Activated CD4-positive, alpha-beta T cell treated with anti-CD3 and anti-CD28 coated beads for 1 hour (primary cell): ENCODE data around the gene SAMD9.
"Not testable (repeated sequence)": the region's sequence is repeated elsewhere in the genome, so short reads cannot be mapped to it uniquely, and the experiment has no call there.

Experiments used
- DNase-seq: peaks from one replicate; pipeline ENCODE4 v3.0.0-alpha.2; 2020

Gene SAMD9

GRCh38 chr7:93117852-93118530 lies at the start of gene SAMD9:
Gene SAMD9, minus strand, starts transcription at chr7:93117979. Its CDS starts 11,882 bp downstream, at chr7:93106097.
- DNase-seq: peak; percentile 34

DNA sequence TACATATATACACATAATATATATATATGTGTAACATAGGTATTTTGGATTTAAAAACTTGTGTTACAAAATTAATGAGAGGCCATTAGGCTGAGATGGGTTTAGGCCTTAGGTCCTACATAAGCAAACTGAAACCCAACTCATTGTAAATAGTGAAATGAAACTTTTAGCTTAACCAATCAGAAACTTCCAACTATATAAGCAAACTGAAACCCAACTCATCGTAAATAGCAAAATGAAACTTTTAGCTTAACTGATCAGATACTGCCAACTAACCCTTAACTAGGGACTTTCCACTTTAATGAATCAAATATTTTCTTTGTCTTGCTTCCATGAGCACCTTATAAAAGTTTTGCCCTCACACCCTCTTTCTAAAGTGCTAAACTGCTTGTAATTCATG lies 47.7 kb upstream of the SAMD9 start:
- no peak for DNase-seq

DNA sequence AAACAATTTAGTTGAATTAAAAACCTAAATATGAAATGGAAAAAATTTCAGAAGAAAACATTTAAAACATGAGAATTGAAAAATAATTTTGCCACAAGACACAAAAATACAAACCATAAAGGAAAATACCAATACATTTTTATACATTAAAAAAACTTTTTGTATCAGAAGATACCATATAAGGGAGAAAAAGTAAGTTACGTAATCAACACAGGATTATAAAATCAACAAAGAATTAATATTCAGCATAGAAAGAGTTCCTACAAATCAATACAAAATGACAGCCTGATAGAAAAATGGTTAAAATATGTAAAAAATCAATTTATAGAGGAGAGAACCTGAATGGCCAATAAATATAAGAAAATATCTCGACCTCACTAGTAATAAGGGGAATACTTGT lies 47.0 kb upstream of the SAMD9 start:
- DNase-seq: no peak

DNA sequence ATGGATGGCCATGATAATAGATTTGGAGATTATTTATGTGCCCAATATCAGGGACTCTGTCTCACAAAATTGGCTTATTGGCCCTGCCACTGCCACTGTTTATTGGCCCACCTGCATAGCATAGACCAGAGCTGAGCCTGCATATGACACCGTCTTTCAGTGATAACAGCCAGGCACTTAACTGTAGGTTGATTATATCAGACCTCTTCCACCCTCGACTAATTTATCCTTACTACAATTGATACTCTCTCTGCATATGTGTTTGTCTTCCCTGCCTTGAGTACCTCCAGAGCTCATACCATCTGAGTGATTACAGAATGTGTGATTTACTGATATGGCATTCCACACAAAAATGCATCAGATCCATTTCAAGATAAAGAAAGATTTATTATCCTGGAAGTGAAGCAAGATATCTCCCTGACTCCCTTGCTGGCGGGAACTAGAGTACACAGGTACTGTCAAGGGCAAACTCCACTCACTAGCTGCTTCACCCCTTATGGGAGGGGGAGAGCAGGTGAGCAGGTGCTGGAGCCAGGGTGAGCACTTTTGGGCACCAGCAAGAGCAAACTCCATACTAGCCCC lies 43.5 kb upstream of the SAMD9 start:
- no peak for DNase-seq

DNA sequence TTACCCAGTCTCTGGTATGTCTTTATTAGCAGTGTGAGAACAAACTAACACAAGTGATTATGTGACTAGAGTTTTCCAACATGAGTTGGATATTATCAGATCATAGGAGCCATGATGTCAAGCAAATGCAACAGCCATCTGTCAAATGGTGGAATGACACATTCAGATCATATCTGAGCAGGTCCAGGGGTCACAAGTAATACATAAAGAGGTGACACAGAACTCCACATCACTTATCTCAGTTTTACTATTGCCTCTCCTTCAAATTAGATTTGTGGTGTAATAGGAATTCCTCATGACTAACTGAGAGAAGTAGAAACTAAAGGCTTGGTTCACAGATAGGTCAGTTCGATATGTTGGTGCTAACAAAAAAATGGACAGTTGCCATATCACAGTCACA lies 42.6 kb upstream of the SAMD9 start:
- no peak for DNase-seq

GRCh38 chr7:93159490-93159889 lies 41.7 kb upstream of the SAMD9 start:
- no peak for DNase-seq

DNA sequence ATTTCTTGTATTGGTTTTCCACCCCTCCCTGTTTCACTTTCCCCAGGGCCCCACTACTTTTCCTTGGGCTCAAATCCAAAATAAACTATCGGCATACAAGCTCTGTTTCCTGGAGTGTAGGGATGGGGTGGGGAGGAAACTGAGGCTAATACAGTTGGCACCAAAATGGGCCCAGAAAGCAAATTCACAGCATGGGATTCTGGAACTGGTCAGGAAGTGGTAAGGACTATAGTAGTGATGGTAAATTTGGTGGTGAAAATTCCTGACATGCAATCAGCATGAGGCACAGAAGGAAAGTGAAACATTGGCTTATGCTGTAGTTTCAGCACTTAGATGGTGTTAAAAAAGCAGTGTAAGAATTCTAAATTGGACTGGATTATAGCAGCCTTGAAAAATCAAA lies 39.1 kb upstream of the SAMD9 start:
- DNase-seq: no peak

DNA sequence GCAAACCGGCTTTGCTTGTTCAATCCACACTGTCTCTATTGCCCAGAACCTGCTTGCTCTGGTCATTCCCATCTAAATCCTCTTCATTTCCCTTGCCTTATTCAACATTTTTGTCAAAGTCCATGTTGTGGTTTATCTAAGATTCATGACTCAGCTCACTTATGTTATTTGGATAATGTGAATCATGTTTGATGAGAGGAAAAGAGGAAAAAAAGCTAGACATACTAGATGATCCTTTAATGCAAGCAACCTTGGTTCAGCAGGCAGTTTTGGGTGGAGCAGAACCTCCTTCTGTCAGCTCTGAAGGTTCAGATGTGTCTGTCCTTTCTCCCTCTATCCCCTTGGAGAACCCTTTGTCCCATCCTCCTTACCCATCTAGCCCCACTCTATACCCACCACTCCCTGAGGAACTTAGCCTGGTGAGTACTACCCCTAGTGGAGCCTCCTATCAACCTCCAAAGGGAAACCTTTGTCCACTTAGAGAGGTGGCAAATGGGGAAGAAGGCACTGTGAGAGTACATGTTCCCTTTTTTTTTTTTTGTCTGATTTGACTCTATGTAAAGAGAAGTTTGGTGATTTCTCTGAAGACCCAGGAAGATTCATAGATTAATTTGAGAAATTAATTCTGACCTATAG lies 32.5 kb upstream of the SAMD9 start:
- no peak for DNase-seq

GRCh38 chr7:93148727-93149126 lies 30.9 kb upstream of the SAMD9 start:
- DNase-seq: no peak

GRCh38 chr7:93148144-93148543 lies 30.4 kb upstream of the SAMD9 start, which contains the start of gene SAMD9L:
Gene SAMD9L, minus strand, starts transcription at chr7:93148385. Its CDS starts 12,414 bp downstream, at chr7:93135971.
- DNase-seq: no peak

- peak; percentile 18 for DNase-seq
Measured at GRCh38 chr7:93147363-93147762, 29.6 kb upstream of the SAMD9 start.

GRCh38 chr7:93146472-93147141 lies 28.8 kb upstream of the SAMD9 start:
- DNase-seq: no peak

- DNase-seq: no peak
Measured at GRCh38 chr7:93146036-93146435, 28.3 kb upstream of the SAMD9 start.

DNA sequence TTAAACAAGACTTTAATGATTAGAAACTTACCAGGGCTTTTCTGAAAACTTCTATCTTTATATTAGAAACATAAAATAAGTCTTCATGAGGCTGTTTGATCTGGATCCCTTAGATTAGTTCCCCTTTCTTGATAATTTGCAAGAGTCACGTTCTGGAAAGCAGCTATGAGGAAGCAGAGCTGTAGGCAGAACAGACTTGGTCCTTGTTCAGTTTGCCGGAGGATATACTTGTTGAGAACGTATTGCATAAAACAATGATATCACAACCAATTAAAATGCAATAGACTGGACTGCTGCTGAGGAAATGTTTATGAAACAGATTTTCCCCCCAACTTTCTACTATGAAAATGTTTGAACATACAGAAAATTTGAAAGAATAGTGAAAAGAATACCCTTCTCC lies 27.6 kb upstream of the SAMD9 start:
- no peak for DNase-seq

GRCh38 chr7:93142127-93142526 lies 24.3 kb upstream of the SAMD9 start:
- DNase-seq: no peak

DNA sequence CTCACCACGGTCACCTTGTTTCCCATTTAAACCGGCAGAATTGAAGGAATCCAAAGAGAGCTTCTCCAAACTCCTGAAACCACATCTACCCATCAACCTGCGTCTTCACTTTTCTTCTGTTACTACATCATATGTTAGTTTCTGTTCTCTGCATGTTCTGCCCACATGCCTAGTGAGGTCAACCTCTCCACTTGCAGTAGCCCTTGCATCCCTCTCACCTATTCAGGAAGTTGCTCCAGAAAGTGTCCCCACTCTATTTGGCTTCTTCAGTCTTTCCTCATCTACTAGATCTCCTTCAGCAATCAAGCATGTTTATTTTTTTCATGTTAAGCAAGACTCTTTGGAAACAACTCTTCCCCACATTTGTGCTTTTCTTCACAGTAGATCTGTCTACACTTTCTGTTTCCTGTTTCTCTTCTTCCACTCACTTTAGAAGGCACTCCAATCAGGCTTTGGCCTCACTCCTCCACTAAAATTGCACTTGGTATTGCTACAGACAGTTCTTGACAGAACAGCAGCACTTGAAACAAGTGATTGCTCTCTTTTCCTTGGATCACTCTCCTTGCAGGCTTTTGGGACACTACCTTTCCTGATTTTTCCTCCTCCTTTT lies 22.9 kb upstream of the SAMD9 start:
- no peak for DNase-seq

GRCh38 chr7:93138576-93138975 lies 20.8 kb upstream of the SAMD9 start:
- no peak for DNase-seq

DNA sequence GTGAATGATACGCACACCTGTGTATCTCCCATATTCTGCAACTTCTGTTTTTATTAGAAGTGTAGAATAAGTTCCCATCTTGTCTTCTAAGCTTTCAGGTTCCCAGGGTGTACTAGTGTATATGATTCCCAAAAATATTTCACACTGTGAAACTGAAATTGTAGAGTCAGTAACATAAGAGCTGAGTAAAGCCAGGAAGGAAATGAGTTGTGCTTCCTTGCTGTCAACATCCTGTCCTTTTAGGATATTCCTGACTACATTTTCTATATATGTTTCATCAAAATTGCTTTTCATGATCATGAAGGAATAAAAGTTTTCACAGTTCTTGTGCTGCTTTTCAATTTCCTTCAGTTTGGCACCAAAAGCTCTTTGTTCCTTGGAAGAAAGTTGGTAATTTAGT lies 15.2 kb upstream of the SAMD9 start:
- no peak for DNase-seq

- DNase-seq: no peak
Measured at GRCh38 chr7:93132216-93132615, 14.4 kb upstream of the SAMD9 start.

GRCh38 chr7:93126954-93127353 lies 9.2 kb upstream of the SAMD9 start:
- DNase-seq: not testable (repeated sequence)

DNA sequence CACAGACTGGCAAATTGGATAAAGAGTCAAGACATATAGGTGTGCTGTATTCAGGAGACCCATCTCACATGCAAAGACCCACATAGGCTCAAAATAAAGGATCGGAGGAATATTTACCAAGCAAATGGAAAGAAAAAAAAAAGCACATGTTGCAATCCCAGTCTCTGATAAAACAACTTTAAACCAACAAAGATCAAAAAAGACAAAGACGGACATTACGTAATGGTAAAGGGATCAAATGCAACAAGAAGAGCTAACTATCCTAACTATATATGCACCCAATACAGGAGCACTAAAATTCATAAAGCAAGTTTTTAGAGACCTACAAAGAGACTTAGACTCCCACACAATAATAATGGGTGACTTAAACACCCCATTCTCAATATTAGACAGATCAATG lies 5.8 kb upstream of the SAMD9 start:
- DNase-seq: not testable (repeated sequence)

DNA sequence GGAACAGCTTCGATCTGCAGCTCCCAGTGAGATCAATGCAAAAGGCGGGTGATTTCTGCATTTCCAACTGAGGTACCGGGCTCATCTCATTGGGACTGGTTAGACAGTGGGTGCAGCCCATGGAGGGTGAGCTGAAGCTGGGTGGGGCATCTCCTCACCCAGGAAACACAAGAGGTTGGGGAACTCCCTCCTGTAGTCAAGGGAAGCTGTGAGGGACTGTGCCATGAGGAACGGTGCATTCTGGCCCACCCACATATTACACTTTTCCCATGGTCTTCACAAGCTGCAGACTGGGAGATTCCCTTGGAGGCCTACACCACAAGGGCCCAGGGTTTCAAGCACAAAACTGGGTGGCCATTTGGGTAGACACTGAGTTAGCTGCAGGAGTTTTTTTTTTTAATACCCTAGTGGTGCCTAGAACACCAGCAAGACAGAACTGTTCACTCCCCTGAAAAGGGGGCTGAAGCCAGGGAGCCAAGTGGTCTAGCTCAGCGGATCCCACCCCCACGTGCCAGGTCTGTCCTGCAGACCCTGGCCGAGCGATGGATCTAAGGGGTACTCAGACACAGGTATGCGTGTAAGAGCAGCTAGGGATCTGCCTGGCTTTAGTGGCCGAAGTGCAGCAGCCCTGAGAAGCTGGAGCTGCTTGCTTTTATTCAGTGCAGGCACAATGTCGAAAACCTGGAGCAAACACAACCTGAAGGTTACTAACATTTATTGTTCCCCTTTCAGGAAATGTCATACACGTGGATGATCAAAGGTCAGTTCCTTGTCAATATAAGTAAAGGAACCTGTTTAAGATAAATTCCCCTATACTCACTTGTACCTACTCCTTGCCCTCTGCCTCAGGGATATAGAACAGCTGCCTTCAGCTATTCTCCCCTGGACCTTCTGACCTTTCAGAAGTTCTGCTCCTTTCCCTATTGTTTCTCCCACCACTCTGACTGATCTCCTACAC lies 3.1 kb upstream of the SAMD9 start:
- no peak for DNase-seq
